ENCODE measurements around the gene BANF2. TPM values are rescaled to one million over a fixed set of nuclear protein-coding genes. Genes with fewer than 3 reads are reported as not detected.

Gene BANF2
- polyA plus RNA-seq, 1 of the 3 experiments (the other 2 are of a cell fraction): not detected

- Histone ChIP-seq H3F3A (replicated peaks; ENCODE audit: insufficient read depth) (no peaks in the 10 kb centered on the region), H3K4me2 (no peak overlapping the region), H3K9me3 (no peaks in the 10 kb centered on the region), H2AFZ (ENCODE audit: low read depth) (no peak overlapping the region), H3K9me2 (no peaks in the 10 kb centered on the region), H3K79me2 (ENCODE audit: insufficient read depth) (no peaks in the 10 kb centered on the region), H3K27ac (ENCODE audit: low read depth in 2 of 2, low read length in 1 of 2) (no peak overlapping the region), H3K27me3 (ENCODE audit: insufficient read depth) (no peaks in the 10 kb centered on the region; the same call in 1 of the 2 replicates), H3K4me1 (ENCODE audit: control insufficient read depth in 1 of 2, insufficient read depth in 2 of 2, low read depth in 1 of 2, low read length in 1 of 2) (no peaks in the 10 kb centered on the region), H4K20me1 (ENCODE audit: insufficient read depth) (no peaks in the 10 kb centered on the region), H3K4me3 (ENCODE audit: low read depth in 2 of 2, low read length in 1 of 2) (no peak overlapping the region), H3K9ac (no peak overlapping the region), H3K36me3 (replicated peaks in 1 of 2; ENCODE audit: control insufficient read depth in 1 of 2, insufficient read depth in 2 of 2, low read length in 1 of 2) (no peaks in the 10 kb centered on the region)
- WGBS (ENCODE audit: low lambda C conversion rate): 60% methylated on average over 7 of the region's 7 CpGs
- ChIA-PET POLR2A (no interaction called here), CTCF (no interaction called here)
- no peak for DNase-seq
- TF ChIP-seq RFX5 (IDR thresholded peaks at IDR 0.05; ENCODE audit: low read length) (no peak), PBX3 (IDR thresholded peaks at IDR 0.05) (no peak), CHD2 (IDR thresholded peaks at IDR 0.05; ENCODE audit: low read length, partially characterized antibody) (no peak)
Measured at GRCh38 chr20:17708675-17709360, 9.1 kb downstream of the BANF2 start.

GRCh38 chr20:17709361-17710293 lies 9.9 kb downstream of the BANF2 start:
- ChIA-PET POLR2A (no interaction called here), CTCF (no interaction called here)
- H3K9ac ChIP-seq: no peak overlapping the region
- H3K4me2 ChIP-seq: no peak overlapping the region
- H2AFZ ChIP-seq (ENCODE audit: low read depth): no peak overlapping the region
- no peaks in the 10 kb centered on the region for H3K9me2 ChIP-seq
- DNase-seq: no peak
- no peak overlapping the region for H3K27ac ChIP-seq (ENCODE audit: low read depth in 2 of 2, low read length in 1 of 2)
- H3K4me3 ChIP-seq (ENCODE audit: low read depth in 2 of 2, low read length in 1 of 2): no peak overlapping the region
- H3K9me3 ChIP-seq: no peaks in the 10 kb centered on the region
- no peaks in the 10 kb centered on the region for H4K20me1 ChIP-seq (ENCODE audit: insufficient read depth)
- H3K4me1 ChIP-seq (ENCODE audit: control insufficient read depth in 1 of 2, insufficient read depth in 2 of 2, low read depth in 1 of 2, low read length in 1 of 2): no peaks in the 10 kb centered on the region
- H3F3A ChIP-seq (replicated peaks; ENCODE audit: insufficient read depth): no peaks in the 10 kb centered on the region
- no peaks in the 10 kb centered on the region for H3K79me2 ChIP-seq (ENCODE audit: insufficient read depth)
- 52% methylated on average over 10 of the region's 12 CpGs for WGBS (ENCODE audit: low lambda C conversion rate)
- TF ChIP-seq CTCF (IDR thresholded peaks at IDR 0.05) (no peak), FOXM1 (IDR thresholded peaks at IDR 0.05; ENCODE audit: low read depth) (no peak), TEAD4 (IDR thresholded peaks at IDR 0.05; ENCODE audit: borderline replicate concordance, insufficient read depth) (no peak), YY1 (IDR thresholded peaks at IDR 0.05; ENCODE audit: low read depth) (no peak), FOXJ3 (CRISPR knock-in tag; IDR thresholded peaks at IDR 0.05) (no peak)
- H3K36me3 ChIP-seq (replicated peaks in 1 of 2; ENCODE audit: control insufficient read depth in 1 of 2, insufficient read depth in 2 of 2, low read length in 1 of 2): no peaks in the 10 kb centered on the region
- no peaks in the 10 kb centered on the region; the same call in 1 of the 2 replicates for H3K27me3 ChIP-seq (ENCODE audit: insufficient read depth)
